Measurements from ENCODE around the gene MIF.

DNA sequence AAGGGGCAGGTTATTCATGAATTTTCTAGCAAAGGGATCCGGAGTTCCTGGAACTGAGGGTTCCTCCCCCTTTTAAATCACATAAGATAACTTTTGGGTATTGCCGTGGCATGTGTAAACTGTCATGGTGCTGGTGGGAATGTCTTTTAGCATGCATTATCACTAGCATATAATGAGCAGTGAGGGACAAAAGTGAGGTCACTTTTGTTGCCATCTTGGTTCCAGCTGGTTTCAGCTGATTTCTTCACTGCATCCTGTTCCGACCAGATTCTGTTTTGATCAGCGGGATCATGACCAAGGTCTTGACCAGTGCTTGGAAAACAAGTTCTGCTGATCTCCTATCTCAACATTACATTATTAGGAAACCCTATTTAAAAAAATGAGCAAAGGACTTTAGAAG is 7.4 kb downstream of the MIF start:
- TF ChIP-seq, protein P1, sequence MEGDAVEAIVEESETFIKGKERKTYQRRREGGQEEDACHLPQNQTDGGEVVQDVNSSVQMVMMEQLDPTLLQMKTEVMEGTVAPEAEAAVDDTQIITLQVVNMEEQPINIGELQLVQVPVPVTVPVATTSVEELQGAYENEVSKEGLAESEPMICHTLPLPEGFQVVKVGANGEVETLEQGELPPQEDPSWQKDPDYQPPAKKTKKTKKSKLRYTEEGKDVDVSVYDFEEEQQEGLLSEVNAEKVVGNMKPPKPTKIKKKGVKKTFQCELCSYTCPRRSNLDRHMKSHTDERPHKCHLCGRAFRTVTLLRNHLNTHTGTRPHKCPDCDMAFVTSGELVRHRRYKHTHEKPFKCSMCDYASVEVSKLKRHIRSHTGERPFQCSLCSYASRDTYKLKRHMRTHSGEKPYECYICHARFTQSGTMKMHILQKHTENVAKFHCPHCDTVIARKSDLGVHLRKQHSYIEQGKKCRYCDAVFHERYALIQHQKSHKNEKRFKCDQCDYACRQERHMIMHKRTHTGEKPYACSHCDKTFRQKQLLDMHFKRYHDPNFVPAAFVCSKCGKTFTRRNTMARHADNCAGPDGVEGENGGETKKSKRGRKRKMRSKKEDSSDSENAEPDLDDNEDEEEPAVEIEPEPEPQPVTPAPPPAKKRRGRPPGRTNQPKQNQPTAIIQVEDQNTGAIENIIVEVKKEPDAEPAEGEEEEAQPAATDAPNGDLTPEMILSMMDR (conservative IDR thresholded peaks at IDR 0.05; ENCODE audit: low read depth, low read length): no peak
- no peak for TF ChIP-seq EZH2 (IDR thresholded peaks at IDR 0.05; ENCODE audit: low read length, unreplicated experiment)

Measured in PC-3 (cell line).